ENCODE measurements around the gene ADGRG3. TPM values are rescaled to one million over a fixed set of nuclear protein-coding genes. Genes with fewer than 3 reads are reported as not detected.

ADGRG3 gene
- total and polyA plus RNA-seq, 4 donors, result 1.8 to 66.2 (median 9.4) TPM

DNA sequence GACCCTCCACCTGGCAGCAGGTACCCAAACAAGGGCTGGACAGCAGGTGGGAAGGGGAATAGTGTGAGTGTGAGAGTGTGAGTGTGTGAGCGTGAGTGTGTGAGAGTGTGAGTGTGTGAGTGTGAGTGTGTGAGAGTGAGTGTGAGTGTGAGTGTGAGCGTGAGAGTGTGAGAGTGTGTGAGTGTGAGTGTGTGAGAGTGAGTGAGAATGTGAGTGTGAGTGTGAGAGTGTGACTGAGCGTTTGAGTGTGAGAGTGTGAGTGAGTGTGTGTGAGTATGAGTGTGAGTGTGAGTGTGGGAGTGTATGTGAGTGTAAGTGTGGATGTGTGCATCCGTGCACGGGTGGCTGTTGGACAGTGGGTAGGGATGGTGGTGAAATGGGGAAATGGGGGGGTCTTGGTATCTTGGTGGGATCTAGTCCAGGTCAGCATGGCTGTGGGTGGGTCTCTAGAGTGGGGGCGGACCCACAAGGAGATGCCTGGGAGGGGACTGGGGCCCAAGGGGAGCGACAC lies 39.3 kb upstream of the ADGRG3 start:
- TF ChIP-seq, protein P1, sequence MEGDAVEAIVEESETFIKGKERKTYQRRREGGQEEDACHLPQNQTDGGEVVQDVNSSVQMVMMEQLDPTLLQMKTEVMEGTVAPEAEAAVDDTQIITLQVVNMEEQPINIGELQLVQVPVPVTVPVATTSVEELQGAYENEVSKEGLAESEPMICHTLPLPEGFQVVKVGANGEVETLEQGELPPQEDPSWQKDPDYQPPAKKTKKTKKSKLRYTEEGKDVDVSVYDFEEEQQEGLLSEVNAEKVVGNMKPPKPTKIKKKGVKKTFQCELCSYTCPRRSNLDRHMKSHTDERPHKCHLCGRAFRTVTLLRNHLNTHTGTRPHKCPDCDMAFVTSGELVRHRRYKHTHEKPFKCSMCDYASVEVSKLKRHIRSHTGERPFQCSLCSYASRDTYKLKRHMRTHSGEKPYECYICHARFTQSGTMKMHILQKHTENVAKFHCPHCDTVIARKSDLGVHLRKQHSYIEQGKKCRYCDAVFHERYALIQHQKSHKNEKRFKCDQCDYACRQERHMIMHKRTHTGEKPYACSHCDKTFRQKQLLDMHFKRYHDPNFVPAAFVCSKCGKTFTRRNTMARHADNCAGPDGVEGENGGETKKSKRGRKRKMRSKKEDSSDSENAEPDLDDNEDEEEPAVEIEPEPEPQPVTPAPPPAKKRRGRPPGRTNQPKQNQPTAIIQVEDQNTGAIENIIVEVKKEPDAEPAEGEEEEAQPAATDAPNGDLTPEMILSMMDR (IDR thresholded peaks at IDR 0.05; ENCODE audit: control extremely low read depth, extremely low read depth), result no peak
- DNase-seq (peak in 1 of 3 donors; percentile 29), ATAC-seq (ENCODE audit: insufficient read depth, low FRiP score) (no peak)
- Histone ChIP-seq H3K36me3 (ENCODE audit: control insufficient read depth in 4 of 4, insufficient read depth in 4 of 4, low read length in 4 of 4) (no peaks in the 10 kb centered on the region), H3K4me1 (ENCODE audit: control insufficient read depth in 5 of 5, insufficient read depth in 5 of 5, low read length in 5 of 5) (peaks cover 0 to 20% (median 10%) of the 10 kb centered on the region in 5 donors), H3K9me3 (ENCODE audit: control insufficient read depth in 4 of 4, insufficient read depth in 3 of 4, low read length in 3 of 4) (no peaks in the 10 kb centered on the region), H3K27me3 (ENCODE audit: control insufficient read depth in 3 of 3, insufficient read depth in 3 of 3, low read length in 2 of 3) (peaks cover 0 to 3% (median 0%) of the 10 kb centered on the region in 3 donors), H3K9ac (ENCODE audit: insufficient read depth in 1 of 2, low read length in 2 of 2) (no peak overlapping the region), H3K27ac (ENCODE audit: low read depth in 1 of 2, low read length in 1 of 2) (peak overlapping the region; percentile 3 to 66), H3K4me3 (peak overlapping the region; percentile 23)
- WGBS, 2 donors, result 38 to 52% methylated on average over 6 to 7 of the region's 7 CpGs

DNA sequence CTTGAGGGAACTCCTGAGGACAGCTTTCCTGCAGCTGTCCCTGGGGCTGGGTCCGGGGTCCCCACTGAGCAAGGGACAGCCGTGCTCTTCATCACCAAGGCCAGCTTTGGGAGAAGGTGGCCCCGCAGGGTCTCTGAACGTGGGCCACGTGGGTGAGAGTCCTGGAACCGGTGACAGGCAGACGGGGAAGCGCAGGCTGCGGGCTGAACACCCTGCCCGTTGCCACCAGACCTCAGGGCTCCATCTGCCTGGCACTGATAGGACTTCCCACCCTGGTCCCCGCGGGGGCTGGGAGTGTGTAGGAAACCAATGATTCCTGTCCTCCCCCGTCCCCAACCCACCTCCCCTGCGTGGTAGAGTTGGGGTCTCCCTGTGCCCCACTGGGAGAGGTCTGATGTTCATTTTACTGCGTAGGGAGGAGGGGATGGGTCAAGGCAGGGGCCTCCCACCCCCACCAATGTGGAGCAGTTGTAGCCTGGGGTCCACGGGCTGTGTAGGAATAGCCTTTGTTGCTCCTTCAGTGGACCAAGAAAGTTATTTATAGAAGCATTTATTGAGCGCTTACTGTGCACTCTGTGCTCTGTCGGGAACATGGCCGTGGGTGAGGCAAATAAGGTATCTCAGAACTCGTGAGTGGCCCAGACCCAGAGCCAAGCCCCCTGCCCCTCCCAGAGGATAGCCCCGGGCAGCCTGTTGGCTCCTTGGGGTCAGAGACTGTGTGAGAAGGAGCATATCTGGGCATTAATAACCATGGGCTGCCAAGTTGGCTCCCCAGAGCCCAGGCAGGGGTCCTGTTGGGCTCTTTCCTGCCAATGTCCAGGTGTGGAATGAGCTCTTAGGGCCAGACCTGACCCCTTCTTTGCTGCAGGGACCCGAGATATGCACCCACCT lies 38.3 kb upstream of the ADGRG3 start:
- Histone ChIP-seq H3K27ac (ENCODE audit: low read depth in 1 of 2, low read length in 1 of 2) (peak overlapping the region in 1 of 2 donors; percentile 66), H3K9ac (ENCODE audit: insufficient read depth in 1 of 2, low read length in 2 of 2) (no peak overlapping the region), H3K4me3 (peak overlapping the region; percentile 23), H3K4me1 (ENCODE audit: control insufficient read depth in 5 of 5, insufficient read depth in 5 of 5, low read length in 5 of 5) (peaks cover 0 to 22% (median 4%) of the 10 kb centered on the region in 5 donors), H3K27me3 (ENCODE audit: control insufficient read depth in 3 of 3, insufficient read depth in 3 of 3, low read length in 2 of 3) (peaks cover 0 to 3% (median 0%) of the 10 kb centered on the region in 3 donors), H3K9me3 (ENCODE audit: control insufficient read depth in 4 of 4, insufficient read depth in 3 of 4, low read length in 3 of 4) (no peaks in the 10 kb centered on the region), H3K36me3 (ENCODE audit: control insufficient read depth in 4 of 4, insufficient read depth in 4 of 4, low read length in 4 of 4) (no peaks in the 10 kb centered on the region)
- no peak for DNase-seq
- TF ChIP-seq, protein P1 (IDR thresholded peaks at IDR 0.05; ENCODE audit: control extremely low read depth, extremely low read depth), result no peak
- 28 to 59% methylated on average over 22 of the region's 22 CpGs for WGBS, 2 donors
- ATAC-seq (ENCODE audit: insufficient read depth, low FRiP score), result no peak

DNA sequence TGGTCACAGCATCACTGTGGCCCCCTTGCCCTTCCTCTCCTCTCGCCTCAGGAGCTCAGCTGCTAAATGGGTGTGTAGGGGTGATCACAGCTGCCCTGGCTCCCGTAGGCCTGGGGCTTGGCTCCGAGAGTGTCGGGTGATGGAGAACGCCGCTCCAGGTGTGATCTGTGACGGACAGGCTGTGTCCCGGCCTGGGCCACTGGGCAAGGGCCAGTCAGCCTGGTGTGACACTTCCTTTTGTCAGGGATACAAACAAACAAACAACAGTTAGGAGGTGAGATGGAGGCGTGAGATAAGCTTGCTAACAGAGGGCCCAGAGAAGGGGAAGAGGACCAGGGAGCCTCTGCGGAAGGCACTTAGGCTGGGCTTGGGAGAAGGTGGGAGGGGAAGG lies 37.7 kb upstream of the ADGRG3 start:
- TF ChIP-seq, protein P1 (IDR thresholded peaks at IDR 0.05; ENCODE audit: control extremely low read depth, extremely low read depth), result no peak
- 44 to 63% methylated on average over 10 of the region's 10 CpGs for WGBS, 2 donors
- Histone ChIP-seq H3K4me1 (ENCODE audit: control insufficient read depth in 5 of 5, insufficient read depth in 5 of 5, low read length in 5 of 5) (peaks cover 0 to 25% (median 4%) of the 10 kb centered on the region in 5 donors), H3K27me3 (ENCODE audit: control insufficient read depth in 3 of 3, insufficient read depth in 3 of 3, low read length in 2 of 3) (peaks cover 0 to 3% (median 0%) of the 10 kb centered on the region in 3 donors), H3K9me3 (ENCODE audit: control insufficient read depth in 4 of 4, insufficient read depth in 3 of 4, low read length in 3 of 4) (no peaks in the 10 kb centered on the region), H3K4me3 (peak overlapping the region; percentile 23), H3K36me3 (ENCODE audit: control insufficient read depth in 4 of 4, insufficient read depth in 4 of 4, low read length in 4 of 4) (no peaks in the 10 kb centered on the region), H3K27ac (ENCODE audit: low read depth in 1 of 2, low read length in 1 of 2) (peak overlapping the region in 1 of 2 donors; percentile 66), H3K9ac (ENCODE audit: insufficient read depth in 1 of 2, low read length in 2 of 2) (no peak overlapping the region)
- DNase-seq (no peak), ATAC-seq (ENCODE audit: insufficient read depth, low FRiP score) (no peak)

Measured in lung (tissue), 12 donors.